NCI-H187 treated with DMSO at 0.1 percent for 48 hours (cell line): Measurements from ENCODE around the gene PMP22.

Experiments
- DNase-seq: peaks from one replicate; lab custom pipeline; 2025; lab: John Stamatoyannopoulos, UW

PMP22 gene

DNA sequence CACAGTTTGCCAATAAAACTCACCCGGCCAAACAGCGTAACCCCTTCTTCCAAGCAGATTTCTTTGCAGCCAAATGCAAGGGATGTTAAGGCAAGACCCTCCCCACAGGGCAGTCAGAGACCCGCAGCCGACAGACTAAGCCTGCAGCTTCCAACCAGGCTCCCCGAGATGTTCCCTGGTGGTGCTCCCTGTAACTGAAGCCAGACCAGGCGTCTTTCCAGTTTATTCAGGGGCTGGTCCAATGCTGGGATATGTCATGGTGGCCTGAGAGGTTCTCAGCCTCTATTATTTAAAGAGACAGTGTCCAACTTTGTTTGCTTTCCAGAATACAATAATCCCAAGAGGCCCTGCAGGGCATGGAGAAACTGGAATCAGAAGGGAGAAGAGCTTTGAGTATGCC is at the start of gene PMP22:
Gene PMP22, minus strand, starts transcription at position 196 of the 400 bp plus-strand sequence. CDS start 4,599 bp downstream, outside the sequence.
- DNase-seq: no peak

GRCh38 chr17:15311996-15312395 is 46.9 kb upstream of the PMP22 start:
- DNase-seq: no peak

- DNase-seq: no peak
These were observed 44.7 kb upstream of the PMP22 start for GRCh38 chr17:15309793-15310192.

DNA sequence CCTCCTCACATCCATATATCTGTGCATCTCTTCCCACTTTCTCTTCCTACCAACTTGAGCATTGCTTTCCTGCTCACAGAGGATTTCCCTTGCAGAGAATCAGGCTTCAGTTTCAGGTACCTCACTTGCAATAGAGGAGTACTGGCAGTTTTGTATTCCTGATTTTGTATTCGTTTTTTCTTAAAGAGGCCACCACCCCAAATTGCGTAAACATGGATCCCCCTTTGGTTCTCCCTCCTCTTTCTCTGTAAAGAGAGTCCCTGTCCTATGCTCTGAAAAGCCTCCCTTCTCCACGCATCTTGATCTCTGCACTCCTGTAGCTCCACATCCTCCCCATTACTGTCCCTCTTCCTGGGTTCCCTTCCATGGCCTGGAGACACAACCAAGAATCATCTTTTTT is 44.1 kb upstream of the PMP22 start:
- no peak for DNase-seq

GRCh38 chr17:15308758-15309157 is 43.6 kb upstream of the PMP22 start:
- DNase-seq: no peak

- DNase-seq: no peak
These were observed 42.6 kb upstream of the PMP22 start for GRCh38 chr17:15307710-15308111.

DNA sequence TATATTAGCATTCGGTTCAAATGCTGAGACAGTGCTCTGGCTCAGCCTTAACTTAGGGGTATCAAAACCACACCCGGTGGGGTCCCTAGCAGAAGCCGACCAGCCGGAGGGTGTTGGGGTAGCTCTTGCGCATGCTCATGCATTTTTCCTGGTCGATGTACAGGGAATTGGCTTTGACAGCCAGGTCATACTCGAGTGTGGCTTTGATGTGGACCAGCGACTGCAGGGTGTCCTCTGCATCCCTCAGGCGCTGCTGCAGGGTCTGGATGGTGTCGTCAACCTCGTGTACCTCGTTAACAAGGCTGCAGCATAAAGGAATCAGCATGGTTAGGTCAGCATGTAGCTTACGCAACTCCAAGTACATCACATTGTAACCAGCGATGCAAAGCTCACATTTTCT is 38.7 kb upstream of the PMP22 start:
- DNase-seq: no peak

GRCh38 chr17:15303268-15303667 is 38.1 kb upstream of the PMP22 start:
- DNase-seq: no peak

DNA sequence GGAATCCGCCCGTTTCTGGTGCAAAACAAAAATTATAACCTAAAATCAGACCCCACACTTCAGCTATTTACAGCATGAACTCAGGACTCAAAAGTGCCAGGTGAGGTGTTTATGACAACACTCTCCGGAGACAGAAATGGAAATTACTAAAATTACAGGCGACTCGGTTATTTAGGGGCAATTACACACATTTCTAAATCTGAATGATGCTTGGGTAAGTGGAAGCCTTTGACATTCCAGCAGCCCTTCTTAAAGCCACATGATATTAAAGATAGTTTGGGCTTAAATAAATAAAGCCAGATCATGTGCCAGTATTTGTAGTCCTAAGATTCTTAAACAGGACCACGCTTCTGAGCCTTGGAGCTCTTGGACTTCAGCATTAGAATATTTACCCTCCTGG is 36.7 kb upstream of the PMP22 start:
- no peak for DNase-seq

DNA sequence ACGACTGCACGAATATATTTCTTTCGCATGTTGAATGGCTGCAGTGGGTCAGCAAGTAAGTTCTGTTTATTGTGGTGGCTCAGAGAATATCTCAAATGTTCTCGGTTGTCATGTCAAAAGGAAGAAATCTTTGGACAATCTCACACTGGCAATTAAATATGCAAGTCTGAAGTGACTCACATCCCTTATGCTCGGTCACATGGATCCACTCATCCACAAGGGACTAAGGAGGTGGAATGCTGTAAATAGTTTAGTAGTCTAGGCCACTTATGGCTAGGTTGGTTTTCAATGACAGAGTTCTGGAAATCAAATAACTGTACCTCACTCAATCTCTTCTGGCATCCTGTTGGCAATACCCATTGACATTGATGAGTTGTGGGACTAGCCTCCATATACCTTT is 33.0 kb upstream of the PMP22 start:
- no peak for DNase-seq

GRCh38 chr17:15293558-15293957 is 28.4 kb upstream of the PMP22 start:
- DNase-seq: no peak

- no peak for DNase-seq
These were observed 26.7 kb upstream of the PMP22 start for GRCh38 chr17:15291674-15292361.

DNA sequence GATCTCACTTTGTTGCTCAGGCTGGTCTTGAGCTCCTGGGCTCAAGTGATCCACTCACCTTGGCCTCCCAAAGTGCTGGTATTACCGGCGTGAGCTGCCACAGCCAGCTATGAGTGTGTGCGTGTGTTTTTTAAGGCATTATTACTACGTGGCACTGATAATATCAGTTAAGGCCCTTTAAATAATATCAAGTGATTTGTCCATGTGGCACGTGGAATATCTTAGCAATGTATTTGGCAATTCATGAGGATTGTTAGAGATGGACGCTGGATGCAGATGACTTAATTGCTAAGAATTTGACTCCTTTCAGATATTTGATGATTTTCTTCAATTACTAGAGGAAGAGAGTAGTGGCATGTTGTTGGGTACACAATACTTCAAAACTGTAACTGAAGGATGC is 25.5 kb upstream of the PMP22 start:
- no peak for DNase-seq

DNA sequence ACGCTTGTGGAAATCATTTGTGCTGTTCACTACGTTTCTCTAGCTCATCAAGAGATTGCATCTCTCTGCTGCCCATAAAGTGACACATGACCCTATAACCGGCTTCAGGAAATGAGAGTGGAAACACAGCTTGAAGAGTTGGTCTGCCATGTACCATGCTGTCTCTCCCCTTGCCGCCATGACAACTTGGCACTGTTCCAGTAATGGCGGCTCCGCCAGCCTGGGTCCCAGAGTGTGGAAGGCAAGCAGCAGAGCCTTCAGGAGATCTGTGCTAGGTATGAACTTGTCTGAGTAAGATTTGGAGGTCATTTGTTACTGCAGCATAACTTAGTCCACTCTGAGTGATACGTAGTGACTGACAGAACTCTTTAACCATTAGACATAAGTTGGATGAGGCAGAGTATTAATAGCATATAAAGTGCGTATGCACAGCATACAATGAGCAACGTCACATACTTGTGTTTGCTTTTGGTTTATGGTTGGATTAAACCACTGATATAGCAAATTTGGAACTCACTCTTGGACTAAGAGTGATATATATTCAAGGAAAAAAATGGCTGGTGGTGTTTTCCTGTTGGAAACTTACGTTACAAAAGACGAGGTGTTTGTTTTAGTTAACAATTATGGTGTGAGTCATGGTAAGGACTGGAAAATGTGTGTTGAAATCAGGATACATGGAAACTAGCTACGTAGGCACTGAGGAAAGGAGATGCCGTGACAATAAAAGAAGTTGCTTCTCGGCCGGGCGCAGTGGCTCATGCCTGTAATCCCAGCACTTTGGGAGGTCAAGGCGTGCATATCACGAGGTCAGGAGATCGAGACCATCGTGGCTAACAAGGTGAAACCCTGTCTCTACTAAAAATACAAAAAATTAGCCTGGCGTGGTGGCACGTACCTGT is 24.4 kb upstream of the PMP22 start:
- DNase-seq: no peak

DNA sequence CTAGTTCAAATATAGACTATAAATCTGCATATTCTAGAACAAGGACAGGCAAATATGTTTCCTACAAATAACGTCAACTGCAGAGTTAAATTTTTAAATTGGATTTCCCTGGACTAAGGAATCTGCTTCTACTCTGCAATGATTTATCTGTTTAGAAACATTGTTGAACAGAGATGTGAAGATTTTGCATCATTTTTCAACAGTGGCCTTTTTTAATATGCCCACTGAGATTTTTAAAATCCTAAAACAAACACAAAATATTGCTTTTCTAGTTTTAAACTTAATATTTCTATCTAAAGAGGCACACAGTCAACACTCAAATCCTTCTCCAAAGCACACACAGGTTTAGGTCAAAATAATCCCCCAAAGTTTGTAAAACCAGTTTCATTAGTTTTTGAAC is 23.7 kb upstream of the PMP22 start:
- no peak for DNase-seq

- DNase-seq: no peak
These were observed 22.6 kb upstream of the PMP22 start for GRCh38 chr17:15287538-15288267.

DNA sequence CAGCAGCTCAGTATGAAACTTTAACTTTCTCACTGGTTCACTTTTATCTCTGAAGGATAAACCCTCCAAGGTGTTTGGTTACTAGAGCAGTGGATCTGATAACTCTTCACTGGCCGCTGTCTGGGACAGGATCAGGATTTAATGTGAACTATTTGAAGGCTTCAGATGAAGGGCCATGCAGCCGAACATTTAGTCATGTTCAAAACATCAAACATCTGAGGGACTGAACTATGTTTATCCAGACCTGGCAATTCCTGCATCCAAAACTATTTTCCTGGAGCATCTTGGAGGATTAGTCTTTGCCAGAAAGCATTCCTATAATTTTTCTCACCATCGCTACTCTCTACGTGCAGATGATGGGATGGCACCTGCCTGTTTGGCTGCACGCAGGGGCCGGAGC is 20.3 kb upstream of the PMP22 start:
- no peak for DNase-seq

DNA sequence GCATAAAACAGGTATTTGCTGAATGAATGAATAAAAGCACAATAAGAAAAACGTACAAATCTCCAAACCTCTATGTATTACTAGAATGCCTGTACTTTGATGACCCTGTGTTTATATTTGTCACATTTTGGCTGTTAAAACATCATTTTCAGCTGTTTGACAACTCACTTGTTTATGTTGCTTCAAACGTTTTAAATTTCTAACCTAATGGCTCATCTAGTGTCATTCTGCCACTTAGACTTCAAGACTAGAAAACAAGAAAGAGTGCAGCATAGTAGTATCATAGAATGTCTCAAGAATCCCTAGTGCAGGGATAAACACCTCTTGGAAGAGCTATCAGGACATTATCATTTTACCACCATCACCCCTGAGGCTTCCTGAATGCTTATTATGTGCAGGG is 19.4 kb upstream of the PMP22 start:
- no peak for DNase-seq

DNA sequence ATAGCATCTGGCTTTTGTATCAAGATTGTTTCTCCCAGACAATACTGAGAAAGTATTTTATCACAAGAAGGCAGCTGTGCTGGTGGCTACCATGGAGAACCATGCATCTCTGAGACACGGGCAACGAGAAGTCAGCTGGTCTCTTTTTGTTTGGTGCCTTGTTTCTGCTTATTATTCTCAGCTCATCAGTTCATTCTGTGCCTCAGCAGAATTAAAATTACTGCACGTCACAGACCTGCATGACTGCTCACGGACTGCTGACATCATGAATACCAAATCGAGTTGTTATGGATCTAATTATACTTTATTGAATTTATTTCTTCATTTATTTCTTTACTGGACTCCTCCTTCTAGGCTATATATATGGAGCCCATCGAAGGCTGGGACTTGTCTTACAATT is 19.0 kb upstream of the PMP22 start:
- no peak for DNase-seq

GRCh38 chr17:15281909-15282308 is 16.8 kb upstream of the PMP22 start:
- DNase-seq: no peak

GRCh38 chr17:15278924-15279477 is 13.9 kb upstream of the PMP22 start:
- DNase-seq: no peak

GRCh38 chr17:15278380-15278779 is 13.3 kb upstream of the PMP22 start:
- DNase-seq: no peak
